ENCODE data around the gene SPATC1L.

- no peak for TF ChIP-seq ZNF10 (tag by site-specific recombination; IDR thresholded peaks at IDR 0.05)
- TF ChIP-seq CTCF (tag by site-specific recombination; IDR thresholded peaks at IDR 0.05): no peak
- TF ChIP-seq ZNF791 (tag by site-specific recombination; IDR thresholded peaks at IDR 0.05): no peak
- no peak for TF ChIP-seq AEBP2 (tag by site-specific recombination; IDR thresholded peaks at IDR 0.05; ENCODE audit: borderline replicate concordance)
- TF ChIP-seq ZNF561 (tag by site-specific recombination; IDR thresholded peaks at IDR 0.05; ENCODE audit: borderline replicate concordance): no peak
- TF ChIP-seq SETDB1 (IDR thresholded peaks at IDR 0.05; ENCODE audit: insufficient read length, low read length): no peak
- no peak for TF ChIP-seq ZNF132 (tag by site-specific recombination; IDR thresholded peaks at IDR 0.05; ENCODE audit: borderline replicate concordance)
- TF ChIP-seq ZBTB44 (tag by site-specific recombination; IDR thresholded peaks at IDR 0.05): no peak
- no peak for TF ChIP-seq ZNF398 (tag by site-specific recombination; IDR thresholded peaks at IDR 0.05)
- TF ChIP-seq PRDM10 (tag by site-specific recombination; IDR thresholded peaks at IDR 0.05): peak; percentile 70
- TF ChIP-seq KLF16 (tag by site-specific recombination; IDR thresholded peaks at IDR 0.05): no peak
Measured at GRCh38 chr21:46122237-46122671, 62.0 kb downstream of the SPATC1L start.

All from HEK293 (cell line).